GM19328 (cell line): ENCODE results near the gene SERTAD4.
"Not testable (repeated sequence)": the region's sequence is repeated elsewhere in the genome, so short reads cannot be mapped to it uniquely, and the experiment has no call there.

Experiments used
- ATAC-seq: cut with Tn5 transposase; IDR thresholded peaks from one replicate; pipeline ENCODE4 v1.9.1; 2021; ENCODE audit warnings: mild to moderate bottlenecking, moderate library complexity; ENCODE audit not compliant: unreplicated experiment

SERTAD4 gene

DNA sequence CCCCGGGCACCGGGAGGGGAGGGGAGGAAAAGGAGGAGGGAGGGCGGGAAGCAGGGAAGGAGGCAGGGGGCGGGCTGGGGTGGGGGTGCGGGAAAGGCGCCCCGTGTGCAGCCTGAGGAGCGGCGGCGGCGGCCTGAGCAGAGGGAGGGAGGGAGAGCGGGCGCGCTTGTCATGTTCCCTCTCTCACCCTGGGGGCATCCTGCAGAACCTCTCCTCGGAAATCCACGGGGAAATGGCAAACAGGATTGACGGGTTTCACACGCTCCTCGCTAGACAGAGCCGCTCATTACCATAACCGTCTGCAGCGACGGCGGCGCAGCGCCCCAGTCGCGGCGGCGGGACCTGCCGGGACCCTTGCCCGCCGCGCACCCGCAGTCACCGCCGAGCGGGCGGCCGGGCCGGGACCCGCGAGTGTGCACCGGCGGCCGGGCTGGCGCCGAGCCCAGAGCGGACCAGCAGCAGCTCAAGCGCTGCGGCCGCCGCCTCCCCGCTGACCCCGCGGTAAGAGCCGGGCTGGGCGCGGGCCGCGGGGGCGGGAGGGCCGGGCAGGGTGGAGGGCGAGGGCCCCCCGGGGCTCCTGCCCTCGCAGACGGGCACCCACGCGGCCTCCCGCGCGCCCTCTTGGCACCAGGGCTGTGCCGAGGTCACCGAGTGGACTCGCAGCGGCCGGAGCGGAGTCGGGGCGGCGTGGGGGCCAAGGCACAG is at the start of gene SERTAD4:
Gene SERTAD4, plus strand, starts transcription at position 286 of the 705 bp plus-strand sequence. CDS start 5,165 bp downstream, outside the sequence.
- ATAC-seq: no peak

DNA sequence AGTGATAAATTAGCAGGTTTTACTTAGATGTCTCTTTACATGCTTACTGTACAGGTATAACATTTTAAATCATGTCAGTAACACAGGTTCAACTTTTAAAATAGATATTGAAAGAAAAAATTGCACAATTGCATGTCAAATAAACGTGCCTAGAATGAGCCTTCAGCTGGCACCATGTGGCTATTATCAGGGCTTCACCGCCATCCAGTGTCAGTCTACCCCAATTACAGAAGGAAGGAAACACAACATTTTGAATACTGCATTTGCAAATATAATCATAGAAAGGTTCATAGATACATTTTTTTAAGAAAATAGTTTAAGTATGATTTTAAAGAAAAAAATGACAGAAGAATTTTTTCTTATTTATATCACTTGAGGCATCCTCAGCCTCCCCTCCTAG is 47.5 kb upstream of the SERTAD4 start:
- ATAC-seq: no peak

DNA sequence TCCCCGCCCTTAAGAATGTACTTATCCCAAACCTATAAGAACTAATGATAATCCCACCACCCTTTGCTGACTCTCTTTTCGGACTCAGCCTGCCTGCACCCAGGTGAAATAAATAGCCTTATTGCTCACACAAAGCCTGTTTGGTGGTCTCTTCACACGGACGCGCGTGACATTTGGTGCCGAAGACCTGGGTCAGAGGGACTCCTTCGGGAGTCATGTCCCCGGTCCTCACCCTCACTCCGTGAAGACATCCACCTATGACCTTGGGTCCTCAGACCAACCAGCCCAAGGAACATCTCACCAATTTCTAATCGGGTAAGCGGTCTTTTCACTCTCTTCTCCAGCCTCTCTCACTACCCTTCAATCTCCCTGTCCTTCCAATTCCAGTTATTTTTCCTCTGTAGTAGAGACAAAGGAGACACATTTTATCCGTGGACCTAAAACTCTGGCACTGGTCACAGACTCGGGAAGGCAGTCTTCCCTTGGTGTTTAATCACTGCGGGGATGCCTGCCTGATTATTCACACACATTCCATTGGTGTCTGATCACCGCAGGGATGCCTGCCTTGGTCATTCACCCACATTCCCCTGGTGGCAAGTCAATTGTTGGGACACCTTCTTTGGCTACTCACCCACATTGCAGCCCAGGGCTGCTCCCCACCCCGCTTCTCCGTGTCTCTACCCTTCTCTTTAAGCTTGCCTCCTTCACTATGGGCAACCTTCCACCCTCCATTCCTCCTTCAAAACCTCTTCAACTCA is 44.6 kb upstream of the SERTAD4 start:
- ATAC-seq: not testable (repeated sequence)

DNA sequence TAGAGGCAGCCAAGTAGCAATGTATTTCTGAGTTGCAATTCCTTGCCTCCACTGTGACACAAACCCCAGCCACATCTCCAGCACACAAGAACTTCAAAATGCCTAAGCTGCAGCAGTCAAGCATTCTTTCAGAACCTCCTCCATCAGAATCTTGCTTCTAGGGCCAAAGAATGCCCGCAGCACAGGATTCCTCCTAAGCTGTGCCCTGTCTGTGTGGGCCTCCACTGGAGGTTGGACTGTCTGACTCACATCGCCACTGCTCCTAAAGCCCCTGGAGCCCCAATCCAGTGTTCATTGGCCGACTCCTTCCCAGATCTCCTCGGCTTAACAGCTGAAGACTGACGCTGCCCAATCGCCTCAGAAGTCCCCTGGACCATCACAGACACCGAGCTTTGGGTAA is 43.2 kb upstream of the SERTAD4 start:
- no peak for ATAC-seq

DNA sequence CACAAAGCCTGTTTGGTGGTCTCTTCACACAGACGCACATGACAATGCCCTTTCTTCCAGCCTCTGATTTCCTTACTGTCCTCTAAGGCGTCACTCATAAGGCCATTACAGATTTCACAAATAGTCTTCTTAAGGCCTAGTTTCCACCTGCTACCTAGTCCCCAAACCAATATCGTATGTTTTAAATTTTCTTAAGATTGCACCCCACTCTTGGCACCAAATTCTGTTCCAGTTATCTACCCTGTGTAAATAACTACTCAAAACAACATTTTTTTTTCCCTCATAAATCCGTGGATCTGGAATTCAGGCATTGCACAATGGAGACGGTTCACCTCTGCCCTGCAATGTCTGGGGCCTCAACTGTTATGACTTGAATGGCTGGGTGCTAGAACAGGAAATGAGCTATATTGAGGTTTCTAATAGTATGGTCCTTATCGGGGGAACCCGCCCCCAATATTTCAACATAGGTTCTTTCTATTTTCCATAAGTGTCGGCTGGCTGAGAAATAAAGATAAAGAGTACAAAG is 36.9 kb upstream of the SERTAD4 start:
- no peak for ATAC-seq

DNA sequence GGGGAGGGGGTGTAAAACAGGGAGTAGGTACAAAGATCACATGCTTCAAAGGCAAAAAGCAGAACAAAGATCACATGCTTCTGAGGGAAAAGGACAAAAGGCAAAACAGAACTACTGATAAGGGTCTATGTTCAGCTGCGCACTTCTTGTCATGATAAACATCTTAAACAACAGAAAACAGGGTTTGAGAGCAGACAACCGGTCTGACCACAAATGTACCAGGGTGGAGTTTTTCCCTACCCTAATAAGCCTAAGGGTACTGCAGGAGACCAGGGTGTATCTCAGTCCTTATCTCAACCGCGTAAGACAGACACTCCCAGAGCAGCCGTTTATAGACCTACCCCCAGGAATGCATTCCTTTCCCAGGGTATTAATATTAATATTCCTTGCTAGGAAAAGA is 36.3 kb upstream of the SERTAD4 start:
- ATAC-seq: not testable (repeated sequence)

DNA sequence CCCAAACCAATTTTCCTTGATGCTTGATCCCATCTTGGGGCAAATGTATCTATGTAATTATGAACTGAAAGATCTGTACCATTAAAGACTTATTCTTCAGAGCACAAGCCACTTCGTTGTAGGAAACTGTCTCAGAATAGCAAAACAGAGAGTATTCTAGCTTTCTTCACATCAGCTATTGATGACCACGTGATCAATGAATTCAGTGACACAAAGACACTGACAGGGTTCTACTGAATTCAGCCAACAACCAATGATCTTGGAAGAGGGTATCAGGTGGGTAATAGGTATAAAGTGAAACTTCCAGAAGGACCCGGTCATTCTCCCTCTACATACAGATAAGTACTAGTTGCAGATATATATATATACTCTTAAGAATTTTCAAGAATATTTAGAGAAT is 33.8 kb upstream of the SERTAD4 start:
- ATAC-seq: no peak

DNA sequence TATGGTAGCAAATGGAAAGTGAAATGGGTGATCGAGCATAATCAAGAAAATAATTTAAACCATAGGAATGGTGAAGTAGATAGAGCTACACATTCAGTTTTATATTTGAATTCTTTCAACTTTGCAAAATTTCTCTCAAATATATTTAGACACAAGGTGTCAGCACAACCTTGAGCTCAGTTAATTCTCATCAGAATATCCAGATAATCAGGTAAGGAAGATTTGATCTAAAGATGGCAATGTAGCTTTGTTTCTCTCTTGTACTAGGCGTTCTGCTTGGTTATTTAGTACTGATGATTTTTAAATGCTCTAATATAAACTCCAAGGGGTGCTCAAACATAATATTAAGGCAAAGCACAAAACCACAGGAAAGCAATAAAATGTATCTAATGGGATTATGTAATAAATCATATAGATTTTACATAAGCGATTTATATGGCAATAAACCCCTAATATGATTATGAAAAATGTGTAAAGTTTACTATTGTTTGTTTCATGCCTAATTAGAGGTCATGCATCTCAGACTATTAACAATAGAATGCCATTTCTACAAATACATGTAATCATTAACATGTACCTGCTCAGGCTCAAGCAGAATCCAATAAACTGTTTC is 32.4 kb upstream of the SERTAD4 start:
- ATAC-seq: no peak

DNA sequence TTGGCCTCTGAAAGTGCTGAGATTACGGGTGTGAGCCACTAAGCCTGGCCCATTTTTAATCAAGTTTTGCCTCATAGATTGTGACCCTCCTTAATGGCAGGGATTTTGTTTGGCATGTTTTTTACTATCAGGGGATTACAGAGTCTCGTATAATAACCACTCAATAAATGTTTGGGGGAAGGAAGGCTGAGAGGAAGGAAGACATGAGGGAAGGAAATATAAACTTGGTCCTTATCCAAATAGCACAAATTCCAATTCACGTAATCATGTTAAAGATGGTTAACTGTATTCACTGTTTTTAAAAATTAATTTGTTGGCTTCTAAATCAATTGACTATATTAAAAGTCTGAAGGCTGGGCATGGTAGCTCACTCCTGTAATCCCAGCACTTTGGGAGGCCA is 30.9 kb upstream of the SERTAD4 start:
- ATAC-seq: no peak

DNA sequence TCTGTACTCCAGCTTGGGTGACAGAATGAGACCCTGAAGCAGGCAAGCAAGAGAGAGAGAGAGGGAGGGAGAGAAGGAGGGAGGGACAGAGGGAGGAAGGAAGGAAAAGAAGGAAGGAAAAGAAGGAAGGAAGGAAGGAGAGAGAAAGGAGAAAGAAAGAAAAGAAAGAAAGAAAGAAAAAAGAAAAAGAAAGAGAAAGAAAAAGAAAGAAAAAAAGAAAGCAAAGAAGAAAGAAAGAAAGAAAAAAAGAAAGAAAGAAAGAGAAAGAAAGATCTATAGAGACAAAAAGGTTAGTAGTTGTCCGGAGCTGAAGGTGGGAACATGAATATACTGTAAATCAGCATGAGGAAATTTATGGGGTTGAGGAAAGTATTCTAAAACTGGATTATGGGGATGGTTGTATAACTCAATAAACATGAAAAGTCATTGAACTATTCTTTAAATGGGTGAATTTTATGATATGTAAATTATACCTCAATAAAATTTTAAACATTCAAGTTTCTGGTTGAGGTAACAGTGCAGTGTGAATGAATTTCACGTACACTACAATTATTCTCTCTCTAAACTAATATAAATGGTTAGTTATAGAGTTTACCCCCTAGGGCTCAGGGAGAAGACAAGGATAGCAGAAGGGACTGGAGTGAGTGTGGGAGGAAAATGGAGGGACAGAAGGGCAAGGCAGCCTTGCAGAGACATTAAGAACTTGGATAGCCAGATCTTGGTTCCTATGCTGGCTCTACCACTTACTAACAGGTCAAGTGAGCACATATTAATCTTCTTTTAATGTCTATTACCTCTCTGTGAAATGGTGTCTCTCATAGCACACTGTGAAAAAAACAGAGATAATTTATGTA is 24.8 kb upstream of the SERTAD4 start:
- ATAC-seq: no peak

DNA sequence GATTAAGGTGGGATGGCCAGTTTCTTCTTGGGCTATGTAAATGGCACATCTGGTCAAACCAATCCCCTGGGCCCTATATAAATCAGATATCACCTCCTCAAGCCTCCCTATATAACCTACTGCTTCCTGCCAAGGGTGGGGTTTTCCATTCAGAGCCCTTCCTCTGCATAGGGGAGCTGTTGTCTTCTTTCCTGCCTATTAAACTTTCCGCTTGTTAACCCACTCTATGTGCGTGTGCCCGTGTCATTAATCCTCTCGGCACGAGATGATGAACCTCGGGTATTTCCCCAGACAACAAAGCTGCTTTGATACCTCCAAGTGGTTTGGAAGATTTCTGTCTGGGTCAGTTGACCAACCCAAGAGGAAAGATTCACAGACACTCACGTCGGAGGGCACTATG is 19.3 kb upstream of the SERTAD4 start:
- no peak for ATAC-seq

DNA sequence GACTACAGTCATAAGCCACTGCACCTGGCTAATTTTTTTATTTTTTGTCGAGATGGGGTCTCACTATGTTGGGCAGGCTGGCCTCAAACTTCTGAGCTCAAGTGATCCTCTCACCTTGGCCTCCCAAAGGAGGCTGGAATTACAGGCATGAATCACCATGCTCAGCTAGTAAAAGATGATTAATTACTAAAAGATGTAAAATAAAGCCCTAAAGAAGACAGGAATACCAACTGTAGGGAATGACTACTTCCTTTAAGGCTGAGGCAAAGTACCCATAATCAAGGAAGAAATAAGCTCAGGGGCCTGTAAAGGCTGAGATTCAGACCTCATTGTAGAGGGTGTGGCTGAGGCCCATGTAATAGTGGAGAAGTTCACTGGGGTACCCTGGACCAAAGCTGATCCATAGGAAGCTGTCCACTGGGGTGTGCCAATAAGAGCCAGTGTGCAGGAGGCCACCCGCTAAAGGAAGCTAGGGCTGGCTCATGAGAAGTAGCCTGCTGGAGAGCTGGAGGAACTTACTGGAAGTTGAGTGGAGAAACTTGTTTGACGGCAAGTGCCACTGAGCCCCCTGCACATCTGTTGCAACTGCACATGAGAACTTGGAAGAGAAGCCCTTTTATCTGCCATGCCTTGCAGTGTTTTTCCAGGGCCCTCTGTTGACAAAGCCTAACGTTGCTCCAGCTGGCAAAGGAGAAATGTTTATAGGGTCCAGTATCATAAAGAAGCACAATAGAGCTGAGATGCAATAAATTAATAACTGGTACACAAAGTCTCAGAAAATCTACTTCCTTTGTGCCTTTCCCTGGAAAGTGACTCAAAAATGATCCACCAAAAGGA is 17.8 kb upstream of the SERTAD4 start:
- ATAC-seq: no peak

DNA sequence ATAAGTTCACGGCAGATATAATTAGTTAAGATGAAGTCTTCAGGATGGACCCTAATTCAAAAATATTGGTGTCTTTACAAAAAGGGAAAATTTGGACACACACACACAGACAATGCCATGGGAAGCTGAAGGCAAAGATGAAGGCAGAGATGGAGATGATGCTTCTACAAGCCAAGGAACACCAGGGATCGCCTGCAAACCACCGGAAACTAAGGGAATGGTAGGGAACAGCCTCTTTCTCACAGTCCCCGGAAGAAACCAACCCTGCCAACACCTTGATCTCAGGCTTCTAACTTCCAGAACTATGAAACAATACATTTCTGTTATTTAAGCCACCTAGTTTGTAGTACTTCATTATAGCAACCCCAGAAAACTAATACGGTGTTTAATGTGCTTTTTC is 15.1 kb upstream of the SERTAD4 start:
- no peak for ATAC-seq

DNA sequence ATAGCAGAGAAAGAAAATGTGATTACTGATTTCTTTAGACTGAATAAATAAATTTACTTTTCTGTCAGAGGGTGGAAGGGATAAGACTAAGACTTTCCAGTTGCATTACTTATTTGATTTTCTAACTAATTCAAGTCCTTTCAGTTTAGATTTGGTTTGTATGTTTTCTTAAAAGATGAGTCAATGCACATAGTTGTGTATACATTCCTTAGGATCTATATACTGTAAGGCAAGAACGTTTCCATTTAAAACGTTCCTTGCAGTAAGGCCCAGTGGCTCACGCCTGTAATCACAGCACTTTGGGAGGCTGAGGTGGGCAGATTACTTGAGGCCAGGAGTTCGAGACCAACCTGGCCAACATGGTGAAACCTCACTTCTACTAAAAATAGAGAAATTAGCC is 14.5 kb upstream of the SERTAD4 start:
- ATAC-seq: no peak

DNA sequence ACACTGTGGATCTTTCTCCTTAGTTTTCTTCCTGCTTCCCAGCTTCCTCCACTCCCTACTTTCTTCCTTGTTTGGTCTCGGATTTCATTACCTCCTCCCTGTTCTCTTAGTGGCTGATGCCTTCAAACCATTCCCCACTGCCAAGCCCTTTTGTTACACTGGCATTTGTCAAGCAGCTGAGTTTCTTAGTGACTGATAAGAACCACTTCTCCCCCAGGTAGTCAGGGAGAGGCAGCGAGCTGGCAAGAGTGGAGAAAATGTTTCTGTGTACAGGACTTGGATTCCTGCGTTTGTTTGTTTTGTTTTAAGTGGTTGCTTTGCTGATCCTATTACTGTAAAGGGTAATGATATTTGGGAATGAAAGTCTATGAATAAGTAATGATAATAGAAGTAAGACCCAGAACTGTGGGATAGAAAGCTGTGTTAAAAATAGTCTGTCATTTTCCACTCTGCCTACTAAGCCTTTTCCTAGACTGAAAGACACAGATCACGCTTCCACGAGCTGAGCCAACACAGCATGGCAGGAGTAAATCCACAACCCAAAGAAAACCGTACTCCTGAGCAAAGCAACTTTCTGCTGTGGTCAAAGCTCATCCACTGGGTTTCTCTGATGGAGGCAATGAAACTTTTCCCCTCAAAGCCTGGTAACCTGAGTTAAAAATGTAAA is 10.1 kb upstream of the SERTAD4 start:
- ATAC-seq: no peak

DNA sequence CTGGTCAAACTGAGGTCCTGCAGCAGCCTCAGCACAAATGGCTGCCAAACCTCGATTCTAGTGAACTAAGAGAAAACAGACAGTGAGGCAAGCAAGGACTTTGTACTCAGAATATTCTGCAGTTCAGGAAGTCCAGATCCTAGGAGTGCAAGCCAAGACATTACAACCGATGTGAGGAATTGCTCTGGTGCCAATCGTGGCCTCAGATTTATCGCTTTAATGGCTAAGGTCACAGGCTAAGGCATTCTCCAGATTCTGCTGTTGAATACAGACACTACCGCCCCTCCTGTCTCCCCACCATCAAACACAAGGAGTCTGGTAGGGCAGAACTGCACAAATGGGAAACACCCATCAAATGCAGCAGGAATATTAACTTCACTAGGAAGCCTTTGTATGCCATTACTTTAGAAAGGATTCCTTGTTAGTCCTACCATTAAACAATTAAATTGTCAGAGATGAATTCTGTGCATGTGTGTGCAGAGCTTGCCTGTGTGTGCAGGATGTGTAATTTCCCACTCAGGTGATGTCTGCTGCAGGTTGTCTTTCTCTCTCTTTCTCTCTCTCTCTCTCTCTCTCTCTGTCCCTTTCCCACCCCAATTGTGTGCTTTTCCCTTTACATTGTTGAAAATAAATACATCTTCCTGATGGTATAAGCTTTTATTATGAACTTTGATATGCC is 9.2 kb upstream of the SERTAD4 start:
- no peak for ATAC-seq

DNA sequence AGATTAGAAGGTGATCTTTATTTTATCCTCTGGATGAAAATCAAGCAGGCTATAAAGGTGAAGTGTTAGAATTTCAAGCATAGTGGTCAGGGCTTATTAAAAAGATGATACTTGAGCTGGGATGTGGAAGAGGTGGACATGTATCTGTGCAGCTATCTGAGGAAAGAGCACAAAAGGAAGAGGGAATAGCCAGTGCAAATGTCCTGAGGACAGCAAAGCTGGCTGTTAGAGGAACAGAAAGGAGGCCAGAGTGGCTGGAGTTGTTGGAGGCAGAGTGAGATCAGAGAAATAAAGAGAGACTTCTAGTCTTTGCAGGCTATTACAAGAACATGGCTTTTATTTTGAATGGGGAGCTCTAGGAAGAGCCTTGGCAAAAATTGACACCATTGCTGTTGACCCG is 4.4 kb upstream of the SERTAD4 start:
- ATAC-seq: no peak

DNA sequence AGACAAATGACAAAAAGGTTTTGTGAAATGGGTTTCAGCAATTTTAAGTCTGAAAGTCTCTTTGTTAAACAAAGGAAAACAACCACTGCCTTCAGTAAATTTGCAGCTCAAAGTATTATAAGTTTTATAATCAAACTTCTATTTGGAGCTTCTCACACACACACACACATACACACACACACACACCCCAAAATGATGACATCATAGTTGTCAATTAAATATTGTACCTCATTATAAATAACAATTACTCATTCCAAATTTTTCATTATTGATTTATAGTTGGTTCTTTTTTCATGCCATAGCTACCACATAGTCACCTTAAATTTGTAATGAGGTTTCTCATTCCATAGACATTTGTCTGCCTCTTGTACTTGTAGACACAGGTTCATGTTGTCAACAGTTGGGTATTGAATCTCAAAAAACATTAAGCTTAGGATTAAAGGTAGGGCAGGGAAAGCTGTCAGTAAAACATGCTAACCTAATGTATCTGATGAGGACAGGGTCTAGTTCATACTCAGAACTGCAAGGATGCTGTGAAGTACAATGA is 2.4 kb upstream of the SERTAD4 start:
- no peak for ATAC-seq
